Loucy (cell line): ENCODE data around the gene CNTFR.

Experiments used
- EZH2phosphoT487 ChIP-seq: fragments of 200-600 bp; IDR thresholded peaks from 2 replicates; pipeline ENCODE4 v1.6.1; 2018; ENCODE audit warnings: antibody characterized with exemption, mild to moderate bottlenecking, moderate library complexity, borderline replicate concordance
- TF ChIP-seq, protein P1 (sequence below): fragments of 200-600 bp; sonication (generic); conservative IDR thresholded peaks from 2 replicates; pipeline ENCODE4 v1.5.1; 2014; ENCODE audit warnings: mild to moderate bottlenecking, antibody characterized with exemption, low read length

- TF ChIP-seq, protein P1, sequence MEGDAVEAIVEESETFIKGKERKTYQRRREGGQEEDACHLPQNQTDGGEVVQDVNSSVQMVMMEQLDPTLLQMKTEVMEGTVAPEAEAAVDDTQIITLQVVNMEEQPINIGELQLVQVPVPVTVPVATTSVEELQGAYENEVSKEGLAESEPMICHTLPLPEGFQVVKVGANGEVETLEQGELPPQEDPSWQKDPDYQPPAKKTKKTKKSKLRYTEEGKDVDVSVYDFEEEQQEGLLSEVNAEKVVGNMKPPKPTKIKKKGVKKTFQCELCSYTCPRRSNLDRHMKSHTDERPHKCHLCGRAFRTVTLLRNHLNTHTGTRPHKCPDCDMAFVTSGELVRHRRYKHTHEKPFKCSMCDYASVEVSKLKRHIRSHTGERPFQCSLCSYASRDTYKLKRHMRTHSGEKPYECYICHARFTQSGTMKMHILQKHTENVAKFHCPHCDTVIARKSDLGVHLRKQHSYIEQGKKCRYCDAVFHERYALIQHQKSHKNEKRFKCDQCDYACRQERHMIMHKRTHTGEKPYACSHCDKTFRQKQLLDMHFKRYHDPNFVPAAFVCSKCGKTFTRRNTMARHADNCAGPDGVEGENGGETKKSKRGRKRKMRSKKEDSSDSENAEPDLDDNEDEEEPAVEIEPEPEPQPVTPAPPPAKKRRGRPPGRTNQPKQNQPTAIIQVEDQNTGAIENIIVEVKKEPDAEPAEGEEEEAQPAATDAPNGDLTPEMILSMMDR: no peak
- no peak for TF ChIP-seq EZH2phosphoT487
Observed at GRCh38 chr9:34579808-34580163, 9.7 kb downstream of the CNTFR start.
